Thymus (tissue), 11 donors: ENCODE measurements around the gene EVA1A. TPM values are rescaled to one million over a fixed set of nuclear protein-coding genes. Genes with fewer than 3 reads are reported as not detected.

Source experiments
- DNase-seq, 9 donors: peaks; one replicate each; pipeline ENCODE4 v3.0.0-alpha.2; 2013; ENCODE audit warnings: low spot score in 9 of 9, low read depth in 6 of 9, missing footprints in 1 of 9
- H3K27ac ChIP-seq, 2 donors: one replicate each; pipeline ENCODE4 v1.5.1; 2013; ENCODE audit warnings: control low read depth in 1 of 2, low read depth in 1 of 2, low read length in 1 of 2, mild to moderate bottlenecking in 1 of 2, moderate library complexity in 1 of 2
- H3K27me3 ChIP-seq, 2 donors: one replicate each; pipeline ENCODE4 v1.5.1; 2013; ENCODE audit warnings: low read length in 1 of 2; ENCODE audit not compliant: control insufficient read depth in 2 of 2, insufficient read depth in 1 of 2
- H3K36me3 ChIP-seq, 2 donors: one replicate each; pipeline ENCODE4 v1.5.1; 2013; ENCODE audit warnings: low read length in 1 of 2, mild to moderate bottlenecking in 1 of 2, moderate library complexity in 1 of 2; ENCODE audit not compliant: control insufficient read depth in 2 of 2, insufficient read depth in 2 of 2
- H3K4me1 ChIP-seq, 2 donors: one replicate each; pipeline ENCODE4 v1.5.1; 2013; ENCODE audit warnings: low read length in 2 of 2; ENCODE audit not compliant: control insufficient read depth in 2 of 2, insufficient read depth in 2 of 2
- H3K4me3 ChIP-seq, 2 donors: one replicate each; pipeline ENCODE4 v1.5.1; 2013; ENCODE audit warnings: low read length in 2 of 2, control low read depth in 1 of 2, mild to moderate bottlenecking in 1 of 2
- H3K9me3 ChIP-seq, 2 donors: one replicate each; pipeline ENCODE4 v1.5.1; 2013; ENCODE audit warnings: low read length in 1 of 2, mild to moderate bottlenecking in 1 of 2; ENCODE audit not compliant: control insufficient read depth in 2 of 2, insufficient read depth in 1 of 2
- WGBS: extraction: QIAGEN DNeasy Blood & Tissue Kit; methylation state at CpG from one replicate; pipeline ENCODE4 v1.1.7; 2013; 5-methylcytosine and 5-hydroxymethylcytosine counted together
- polyA plus RNA-seq: library from polyadenylated mRNA; stranded (reverse); fragments of 200-250 nt; gene quantifications from one replicate; pipeline ENCODE4 v1.2.3, GENCODE V29; 2013
- total RNA-seq: library from RNA; stranded (reverse); fragments of 120-200 nt; gene quantifications from one replicate; pipeline ENCODE4 v1.2.4, GENCODE V29; 2013
- donor health status: healthy.

The EVA1A gene
- total and polyA plus RNA-seq, 2 donors, result 12.7 to 32.3 TPM

DNA sequence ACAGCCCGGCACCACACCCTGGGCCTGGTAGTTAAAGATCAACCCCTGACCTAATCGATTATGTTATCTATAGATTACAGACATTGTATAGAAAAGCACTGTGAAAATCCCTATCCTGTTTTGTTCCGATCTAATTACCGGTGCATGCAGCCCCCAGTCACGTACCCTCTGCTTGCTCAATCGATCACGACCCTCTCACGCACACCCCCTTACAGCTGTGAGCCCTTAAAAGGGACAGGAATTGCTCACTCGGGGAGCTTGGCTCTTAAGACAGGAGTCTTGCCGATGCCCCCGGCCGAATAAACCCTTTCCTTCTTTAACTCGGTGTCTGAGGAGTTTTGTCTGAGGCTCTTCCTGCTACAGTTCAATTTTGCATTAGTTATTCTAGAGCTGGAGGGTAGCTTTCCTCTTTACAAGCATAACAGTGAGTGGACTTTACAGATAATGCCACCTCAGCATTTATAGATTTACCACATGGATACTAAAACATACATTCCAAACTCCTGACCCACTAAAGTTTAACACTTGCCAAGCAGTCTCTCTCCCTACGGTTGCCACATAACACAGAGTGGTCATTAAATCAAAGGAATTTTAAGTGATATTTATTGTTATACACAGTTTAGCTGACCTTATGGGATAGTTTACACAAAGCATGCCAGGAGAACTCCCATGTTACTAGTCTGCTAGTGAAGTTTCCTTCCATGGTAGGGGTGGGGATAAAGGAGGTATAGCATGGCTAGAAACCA lies 101.0 kb downstream of the EVA1A start:
- no peaks in the 10 kb centered on the region for H3K27me3 ChIP-seq
- H3K9me3 ChIP-seq, result no peaks in the 10 kb centered on the region
- no peak overlapping the region for H3K4me3 ChIP-seq
- no peak for DNase-seq
- no peaks in the 10 kb centered on the region for H3K4me1 ChIP-seq
- H3K36me3 ChIP-seq, result no peaks in the 10 kb centered on the region
- WGBS, result 92% methylated on average over 14 of the region's 14 CpGs
- H3K27ac ChIP-seq, result no peak overlapping the region

DNA sequence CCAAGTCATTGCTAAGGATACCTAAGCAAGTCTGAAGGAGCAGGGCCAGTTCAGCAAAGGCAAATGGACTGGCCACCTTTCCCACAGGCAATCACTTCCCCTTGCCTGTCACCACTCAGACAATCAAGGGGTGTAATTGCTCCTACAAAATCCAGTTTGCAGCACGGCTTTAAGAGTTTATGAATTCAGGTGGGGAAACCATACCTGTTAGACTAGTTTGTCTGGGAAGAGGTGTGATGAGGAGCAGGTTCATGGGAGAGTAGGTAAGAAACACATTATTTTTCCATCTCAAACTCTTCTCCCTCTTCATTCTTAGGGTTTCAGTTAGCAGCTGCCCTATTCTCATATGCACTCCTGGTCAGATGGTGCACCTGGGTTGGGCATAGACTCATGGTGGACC lies 102.5 kb downstream of the EVA1A start:
- Histone ChIP-seq H3K4me3 (no peak overlapping the region), H3K27me3 (no peaks in the 10 kb centered on the region), H3K36me3 (no peaks in the 10 kb centered on the region), H3K9me3 (no peaks in the 10 kb centered on the region), H3K27ac (no peak overlapping the region), H3K4me1 (no peaks in the 10 kb centered on the region)
- no peak for DNase-seq
- 94% methylated on average over 1 of the region's 1 CpG for WGBS

DNA sequence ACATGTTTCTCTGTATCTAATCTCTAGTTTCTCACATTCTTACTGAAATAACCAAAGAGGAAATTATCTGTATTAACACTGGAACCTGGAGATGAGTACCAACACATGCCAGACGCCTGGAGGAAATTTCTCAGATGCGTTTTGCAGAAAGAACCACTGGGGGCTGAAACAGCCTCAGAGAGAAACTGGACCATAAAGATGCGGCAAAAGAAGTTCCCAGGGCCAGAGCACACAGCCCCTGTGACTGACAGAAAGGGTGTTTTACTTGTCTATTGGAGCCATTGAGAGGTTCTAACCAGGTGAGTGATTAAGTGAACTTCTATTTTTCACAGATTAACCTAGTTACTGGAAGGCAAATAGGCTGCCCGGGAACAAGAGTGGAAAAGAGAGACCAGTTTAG lies 103.9 kb downstream of the EVA1A start:
- no peak for DNase-seq
- WGBS, result 92% methylated on average over 4 of the region's 4 CpGs
- H3K4me3 ChIP-seq, result no peak overlapping the region
- no peaks in the 10 kb centered on the region for H3K27me3 ChIP-seq
- no peaks in the 10 kb centered on the region for H3K36me3 ChIP-seq
- no peaks in the 10 kb centered on the region for H3K4me1 ChIP-seq
- H3K27ac ChIP-seq, result no peak overlapping the region
- no peaks in the 10 kb centered on the region for H3K9me3 ChIP-seq

DNA sequence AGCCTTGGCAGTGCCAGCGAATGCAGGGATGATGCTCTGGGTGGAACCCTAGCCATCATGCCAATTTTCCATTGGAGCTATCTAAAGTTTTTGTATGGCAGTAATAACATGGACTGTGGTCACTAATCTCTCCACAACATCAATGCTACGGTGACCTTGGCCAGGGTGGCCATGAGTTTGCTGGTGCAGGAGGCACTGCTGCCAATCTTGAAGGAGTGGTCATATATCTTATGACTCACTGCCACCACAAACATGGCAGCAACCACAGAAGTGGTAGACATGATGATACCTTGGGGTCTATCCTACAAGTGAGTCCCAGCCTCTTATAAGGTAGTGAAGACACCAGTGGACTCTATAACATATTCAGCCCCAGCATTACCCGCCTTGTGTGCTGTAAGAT lies 104.6 kb downstream of the EVA1A start:
- Histone ChIP-seq H3K4me3 (no peak overlapping the region), H3K4me1 (no peaks in the 10 kb centered on the region), H3K9me3 (no peaks in the 10 kb centered on the region), H3K27ac (no peak overlapping the region), H3K27me3 (no peaks in the 10 kb centered on the region), H3K36me3 (no peaks in the 10 kb centered on the region)
- WGBS, result 92% methylated on average over 3 of the region's 3 CpGs
- no peak for DNase-seq

DNA sequence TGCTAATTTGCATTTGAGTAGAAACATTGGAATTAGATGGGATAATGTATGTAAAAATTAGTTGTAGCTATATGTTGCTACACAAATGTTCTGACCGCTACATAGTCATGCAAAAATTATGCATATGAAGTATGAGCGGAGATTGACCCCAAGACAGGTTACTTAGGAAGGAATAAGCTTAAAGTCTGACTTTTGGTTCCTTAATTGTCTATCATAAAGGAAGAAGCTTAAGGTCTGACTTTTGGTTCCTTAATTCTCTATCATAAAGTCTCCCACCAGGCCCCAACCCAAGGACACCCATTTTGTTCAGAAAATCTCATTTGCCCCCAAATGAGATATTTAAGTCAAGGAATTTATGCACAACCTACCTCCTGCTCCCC lies 106.5 kb downstream of the EVA1A start:
- H3K27me3 ChIP-seq, result no peaks in the 10 kb centered on the region
- H3K27ac ChIP-seq, result no peak overlapping the region
- WGBS, result 69% methylated on average over 2 of the region's 2 CpGs
- H3K9me3 ChIP-seq, result no peaks in the 10 kb centered on the region
- no peaks in the 10 kb centered on the region for H3K36me3 ChIP-seq
- no peaks in the 10 kb centered on the region for H3K4me1 ChIP-seq
- DNase-seq, result no peak
- H3K4me3 ChIP-seq, result no peak overlapping the region

DNA sequence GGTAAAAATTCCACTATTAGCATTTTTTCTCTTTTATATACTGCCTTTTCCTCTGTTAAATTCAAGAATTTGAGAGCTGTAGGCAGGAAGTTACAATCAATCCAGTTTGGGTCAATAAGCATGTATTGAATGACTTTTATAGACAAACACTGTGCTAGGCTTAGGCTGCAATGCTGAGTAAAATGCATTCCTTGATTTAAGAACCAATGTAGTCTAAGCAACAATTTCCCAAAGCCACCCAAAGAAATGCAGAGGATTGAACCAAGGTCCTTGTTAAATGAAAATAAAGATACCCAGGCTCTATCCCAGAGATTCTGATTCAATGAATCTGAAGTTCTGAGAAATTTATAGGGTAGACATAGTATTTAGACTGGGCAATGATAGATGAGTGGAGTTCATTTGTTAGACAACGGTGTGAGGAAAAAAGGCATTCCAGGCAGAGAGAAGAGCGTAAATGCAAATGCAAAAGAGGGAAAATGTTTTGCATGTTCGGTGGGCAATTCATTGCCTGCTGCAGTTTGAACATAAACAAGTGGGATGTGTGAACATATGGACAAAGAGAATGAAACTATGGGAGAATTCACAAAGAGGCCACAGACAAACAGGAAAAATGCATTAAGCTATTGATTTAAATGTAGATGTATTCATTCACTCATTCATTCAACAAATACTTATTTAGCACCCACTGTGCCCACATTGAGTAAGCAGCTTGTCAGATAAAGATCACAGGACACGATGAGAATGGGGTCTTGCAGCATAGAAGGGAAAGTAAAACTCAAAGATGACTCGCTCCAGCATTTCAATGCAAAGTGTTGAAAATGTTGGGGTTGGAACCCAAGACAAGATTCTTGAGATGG lies 107.1 kb downstream of the EVA1A start:
- Histone ChIP-seq H3K9me3 (no peaks in the 10 kb centered on the region), H3K4me1 (no peaks in the 10 kb centered on the region), H3K36me3 (no peaks in the 10 kb centered on the region), H3K27ac (no peak overlapping the region), H3K27me3 (no peaks in the 10 kb centered on the region), H3K4me3 (no peak overlapping the region)
- 86% methylated on average over 5 of the region's 5 CpGs for WGBS
- no peak for DNase-seq

DNA sequence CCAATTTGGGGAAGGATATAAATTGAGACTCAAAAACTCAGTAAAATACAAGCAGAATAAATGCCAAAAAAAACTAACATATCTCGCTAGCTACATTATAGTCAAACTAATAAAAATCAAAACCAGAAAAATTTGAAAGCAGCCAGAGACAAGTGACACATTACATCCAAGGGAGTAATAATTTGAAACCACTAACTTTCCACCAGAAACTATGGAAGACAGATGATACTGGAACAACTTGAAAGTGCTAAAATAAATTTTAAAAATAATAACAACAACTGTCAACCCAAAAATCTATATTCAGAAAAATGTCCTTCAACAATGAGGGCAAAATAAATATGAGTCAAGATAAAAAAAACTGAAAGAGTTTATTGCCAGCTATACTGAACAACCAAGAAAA lies 110.7 kb downstream of the EVA1A start:
- Histone ChIP-seq H3K36me3 (no peaks in the 10 kb centered on the region), H3K4me1 (no peaks in the 10 kb centered on the region), H3K4me3 (no peak overlapping the region), H3K9me3 (no peaks in the 10 kb centered on the region), H3K27ac (no peak overlapping the region), H3K27me3 (no peaks in the 10 kb centered on the region)
- no peak for DNase-seq
- WGBS, result 97% methylated on average over 1 of the region's 1 CpG

DNA sequence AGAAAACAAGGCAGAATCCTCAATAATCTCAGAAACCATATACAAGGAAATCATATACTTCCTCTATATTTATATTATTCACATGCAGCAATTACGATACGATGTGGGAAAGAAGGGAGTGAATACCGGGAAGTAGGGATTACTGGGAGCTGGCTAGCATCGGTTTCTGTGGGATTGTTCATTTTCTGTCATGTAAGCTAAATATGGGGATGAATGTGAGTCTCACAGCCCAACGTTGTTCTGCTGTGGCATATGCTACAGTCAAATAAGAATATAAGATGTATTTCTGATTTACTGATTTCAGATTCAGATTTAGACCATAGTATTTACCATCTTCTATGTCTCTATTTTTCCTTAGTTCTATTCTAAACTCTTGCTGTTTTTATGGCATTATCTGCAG lies 113.6 kb downstream of the EVA1A start:
- WGBS, result 97% methylated on average over 5 of the region's 5 CpGs
- Histone ChIP-seq H3K4me1 (no peaks in the 10 kb centered on the region), H3K36me3 (no peaks in the 10 kb centered on the region), H3K27me3 (no peaks in the 10 kb centered on the region), H3K27ac (no peak overlapping the region), H3K4me3 (no peak overlapping the region), H3K9me3 (no peaks in the 10 kb centered on the region)
- DNase-seq, result no peak
